ENCODE measurements around the gene KAT14. TPM values are rescaled to one million over a fixed set of nuclear protein-coding genes. Genes with fewer than 3 reads are reported as not detected.
"Not testable (repeated sequence)": the region's sequence is repeated elsewhere in the genome, so short reads cannot be mapped to it uniquely, and the experiment has no call there.

KAT14 gene
- total RNA-seq, 1 experiment from 2014 or later: 16.4 TPM

DNA sequence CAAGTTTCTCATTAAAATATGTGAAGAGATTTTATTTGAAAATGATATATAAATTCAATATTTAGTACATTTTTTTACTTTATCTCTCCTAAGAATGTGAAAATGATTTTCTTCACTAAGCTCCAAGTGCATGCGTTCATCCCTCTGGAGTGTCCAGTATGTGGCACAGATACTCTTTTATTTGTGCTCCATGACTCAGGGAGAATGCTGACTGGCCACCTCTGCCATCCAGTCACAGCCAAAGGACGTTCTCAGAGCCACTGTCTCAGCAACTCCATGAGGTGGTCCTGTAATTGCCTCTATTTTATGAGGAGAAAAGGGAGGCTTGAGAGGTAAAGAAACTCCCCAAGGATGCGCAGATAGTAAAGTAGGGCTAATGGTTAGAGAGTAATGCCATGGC is 58.3 kb downstream of the KAT14 start:
- no peak for DNase-seq (ENCODE audit: unreplicated experiment)
- Mint-ChIP-seq H3K27ac (ENCODE audit: low read depth, unreplicated experiment) (no peak overlapping the region), H3K27me3 (ENCODE audit: insufficient read depth, unreplicated experiment) (no peaks in the 10 kb centered on the region), H3K36me3 (ENCODE audit: insufficient read depth, unreplicated experiment) (no peaks in the 10 kb centered on the region), H3K4me3 (ENCODE audit: unreplicated experiment) (no peak overlapping the region), H3K4me1 (ENCODE audit: insufficient read depth, unreplicated experiment) (no peaks in the 10 kb centered on the region), H3K9me3 (ENCODE audit: unreplicated experiment) (peaks cover under 1% of the 10 kb centered on the region)
- BruUV-seq (replicated peaks): no TSS peak
- intact Hi-C loops (cut with micrococcal nuclease): no loop called here
- TF ChIP-seq, protein P1, sequence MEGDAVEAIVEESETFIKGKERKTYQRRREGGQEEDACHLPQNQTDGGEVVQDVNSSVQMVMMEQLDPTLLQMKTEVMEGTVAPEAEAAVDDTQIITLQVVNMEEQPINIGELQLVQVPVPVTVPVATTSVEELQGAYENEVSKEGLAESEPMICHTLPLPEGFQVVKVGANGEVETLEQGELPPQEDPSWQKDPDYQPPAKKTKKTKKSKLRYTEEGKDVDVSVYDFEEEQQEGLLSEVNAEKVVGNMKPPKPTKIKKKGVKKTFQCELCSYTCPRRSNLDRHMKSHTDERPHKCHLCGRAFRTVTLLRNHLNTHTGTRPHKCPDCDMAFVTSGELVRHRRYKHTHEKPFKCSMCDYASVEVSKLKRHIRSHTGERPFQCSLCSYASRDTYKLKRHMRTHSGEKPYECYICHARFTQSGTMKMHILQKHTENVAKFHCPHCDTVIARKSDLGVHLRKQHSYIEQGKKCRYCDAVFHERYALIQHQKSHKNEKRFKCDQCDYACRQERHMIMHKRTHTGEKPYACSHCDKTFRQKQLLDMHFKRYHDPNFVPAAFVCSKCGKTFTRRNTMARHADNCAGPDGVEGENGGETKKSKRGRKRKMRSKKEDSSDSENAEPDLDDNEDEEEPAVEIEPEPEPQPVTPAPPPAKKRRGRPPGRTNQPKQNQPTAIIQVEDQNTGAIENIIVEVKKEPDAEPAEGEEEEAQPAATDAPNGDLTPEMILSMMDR (IDR thresholded peaks at IDR 0.05; ENCODE audit: unreplicated experiment): no peak
- CTCF ChIA-PET: interaction anchor here (0.6 to 3.2 kb wide), 3 partner anchors 31 to 1131 kb away, joined by 3 to 24 read pairs (median 22); no protein-coding TSS in a partner anchor
- POLR2A ChIA-PET: interaction anchor here (0.7 to 3.9 kb wide), 4 partner anchors 25 to 92 kb away, joined by 3 to 58 read pairs (median 20); partner anchors contain the start of gene ZNF133

DNA sequence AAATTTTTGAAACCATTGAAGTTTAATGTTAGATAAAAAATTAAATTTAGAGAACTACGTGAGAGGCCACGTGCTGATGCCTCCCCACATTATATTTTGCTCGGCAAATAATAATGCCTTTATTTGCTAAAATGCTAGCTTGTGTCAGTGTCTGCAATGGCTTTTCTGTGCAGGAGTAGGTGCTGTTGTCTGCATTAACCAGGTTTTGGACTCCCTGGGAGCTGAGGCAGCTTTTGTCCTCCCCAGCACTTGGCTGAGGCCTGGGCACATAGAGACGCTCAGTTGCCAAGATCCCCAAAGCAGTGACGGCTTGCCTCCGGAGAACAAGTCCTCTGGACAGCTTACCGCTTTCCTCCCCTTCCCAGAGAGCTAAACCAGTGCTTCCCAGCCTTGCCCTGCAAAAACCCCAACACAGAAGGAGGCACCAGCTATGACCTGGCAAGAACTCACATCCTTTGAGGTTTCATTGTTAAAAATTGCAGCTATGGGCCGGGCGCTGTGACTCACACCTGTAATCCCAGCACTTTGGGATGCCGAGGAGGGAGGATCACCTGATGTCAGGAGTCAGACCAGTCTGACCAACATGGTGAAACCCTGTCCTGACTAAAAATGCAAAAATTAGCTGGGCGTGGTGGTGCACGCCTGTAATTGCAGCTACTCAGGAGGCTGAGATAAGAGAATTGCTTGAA is 59.9 kb downstream of the KAT14 start:
- TF ChIP-seq, protein P1 (IDR thresholded peaks at IDR 0.05; ENCODE audit: unreplicated experiment): peak; percentile 18
- peak; percentile 87 for DNase-seq (ENCODE audit: unreplicated experiment)
- BruUV-seq (replicated peaks): no TSS peak
- H3K4me1 Mint-ChIP-seq (ENCODE audit: insufficient read depth, unreplicated experiment): no peaks in the 10 kb centered on the region
- POLR2A ChIA-PET: interaction anchor here (0.6 to 3.9 kb wide), 24 partner anchors 10 to 365 kb away, joined by 3 to 58 read pairs (median 4); partner anchors contain the start of genes DZANK1, KAT14, OVOL2 and PET117
- CTCF ChIA-PET: interaction anchor here (0.6 to 3.5 kb wide), 29 partner anchors 9 to 1594 kb away, joined by 3 to 39 read pairs (median 5); partner anchors contain the start of genes KAT14 and PET117
- intact Hi-C loops (cut with micrococcal nuclease): loop anchor here (1.0 kb wide), 2 partner anchors 55 to 79 kb away; no protein-coding TSS in a partner anchor
- H3K27ac Mint-ChIP-seq (ENCODE audit: low read depth, unreplicated experiment): peak overlapping the region; percentile 89
- no peaks in the 10 kb centered on the region for H3K27me3 Mint-ChIP-seq (ENCODE audit: insufficient read depth, unreplicated experiment)
- no peaks in the 10 kb centered on the region for H3K36me3 Mint-ChIP-seq (ENCODE audit: insufficient read depth, unreplicated experiment)
- peaks cover 13% of the 10 kb centered on the region for H3K9me3 Mint-ChIP-seq (ENCODE audit: unreplicated experiment)
- H3K4me3 Mint-ChIP-seq (ENCODE audit: unreplicated experiment): no peak overlapping the region

DNA sequence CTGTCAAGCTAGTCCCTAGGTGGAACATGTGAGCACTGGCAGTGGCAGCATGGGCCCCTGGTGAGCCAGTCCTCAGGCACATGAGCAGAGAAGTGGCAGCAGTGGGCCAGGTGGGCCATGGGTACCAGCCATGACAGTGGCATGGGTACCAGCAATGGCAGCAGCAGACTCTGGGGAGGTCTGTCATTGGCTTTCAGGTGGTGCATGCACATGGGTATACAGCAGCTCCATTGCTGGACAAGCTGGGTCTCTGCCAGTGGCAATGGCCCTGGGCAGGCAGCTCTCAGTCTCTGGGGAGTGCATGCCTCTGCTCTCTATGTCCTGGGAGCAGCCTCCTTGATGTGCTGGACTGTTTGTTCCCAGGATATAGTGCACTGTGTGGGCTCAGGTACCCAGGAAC is 65.3 kb downstream of the KAT14 start:
- intact Hi-C loops (cut with micrococcal nuclease): loop anchor here (5.0 kb wide), 1 partner anchor 39 kb away; no protein-coding TSS in a partner anchor
- BruUV-seq (replicated peaks): no TSS peak
- Mint-ChIP-seq H3K4me1 (ENCODE audit: insufficient read depth, unreplicated experiment) (no peaks in the 10 kb centered on the region), H3K27ac (ENCODE audit: low read depth, unreplicated experiment) (no peak overlapping the region), H3K36me3 (ENCODE audit: insufficient read depth, unreplicated experiment) (peaks cover 6% of the 10 kb centered on the region), H3K4me3 (ENCODE audit: unreplicated experiment) (no peak overlapping the region), H3K9me3 (ENCODE audit: unreplicated experiment) (peaks cover 13% of the 10 kb centered on the region), H3K27me3 (ENCODE audit: insufficient read depth, unreplicated experiment) (no peaks in the 10 kb centered on the region)
- TF ChIP-seq, protein P1 (IDR thresholded peaks at IDR 0.05; ENCODE audit: unreplicated experiment): no peak
- no peak for DNase-seq (ENCODE audit: unreplicated experiment)
- ChIA-PET POLR2A (interaction anchor here (1.2 to 1.3 kb wide), 2 partner anchors 10 to 23 kb away, joined by 3 to 4 read pairs; no protein-coding TSS in a partner anchor), CTCF (interaction anchor here (0.6 kb wide), 2 partner anchors 10 to 1624 kb away, joined by 4 read pairs; no protein-coding TSS in a partner anchor)

DNA sequence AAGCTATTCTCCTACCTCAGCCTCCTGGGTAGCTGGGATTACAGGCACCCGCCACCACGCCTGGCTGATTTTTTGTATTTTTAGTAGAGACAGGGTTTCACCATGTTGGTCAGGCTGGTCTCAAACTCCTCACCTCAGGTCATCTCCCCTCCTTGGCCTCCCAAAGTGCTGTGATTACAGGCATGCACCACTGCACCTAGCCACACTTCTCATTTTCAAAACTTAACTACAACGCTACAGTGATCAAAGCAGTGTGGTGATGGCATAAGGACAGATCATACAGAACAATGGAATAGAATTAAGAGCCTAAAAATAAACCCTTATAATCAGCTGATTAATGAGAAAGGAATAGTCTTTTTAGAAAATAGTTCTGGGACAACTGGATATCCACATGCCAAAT is 66.0 kb downstream of the KAT14 start:
- H3K4me1 Mint-ChIP-seq (ENCODE audit: insufficient read depth, unreplicated experiment); BruUV-seq (replicated peaks); H3K4me3 Mint-ChIP-seq (ENCODE audit: unreplicated experiment); CTCF ChIA-PET; DNase-seq (ENCODE audit: unreplicated experiment); H3K36me3 Mint-ChIP-seq (ENCODE audit: insufficient read depth, unreplicated experiment); H3K27me3 Mint-ChIP-seq (ENCODE audit: insufficient read depth, unreplicated experiment); H3K27ac Mint-ChIP-seq (ENCODE audit: low read depth, unreplicated experiment); POLR2A ChIA-PET: not testable (repeated sequence)
- intact Hi-C loops (cut with micrococcal nuclease): loop anchor here (5.0 kb wide), 1 partner anchor 39 kb away; no protein-coding TSS in a partner anchor
- H3K9me3 Mint-ChIP-seq (ENCODE audit: unreplicated experiment): peaks cover 13% of the 10 kb centered on the region
